ENCODE data around the gene DDN.

DNA sequence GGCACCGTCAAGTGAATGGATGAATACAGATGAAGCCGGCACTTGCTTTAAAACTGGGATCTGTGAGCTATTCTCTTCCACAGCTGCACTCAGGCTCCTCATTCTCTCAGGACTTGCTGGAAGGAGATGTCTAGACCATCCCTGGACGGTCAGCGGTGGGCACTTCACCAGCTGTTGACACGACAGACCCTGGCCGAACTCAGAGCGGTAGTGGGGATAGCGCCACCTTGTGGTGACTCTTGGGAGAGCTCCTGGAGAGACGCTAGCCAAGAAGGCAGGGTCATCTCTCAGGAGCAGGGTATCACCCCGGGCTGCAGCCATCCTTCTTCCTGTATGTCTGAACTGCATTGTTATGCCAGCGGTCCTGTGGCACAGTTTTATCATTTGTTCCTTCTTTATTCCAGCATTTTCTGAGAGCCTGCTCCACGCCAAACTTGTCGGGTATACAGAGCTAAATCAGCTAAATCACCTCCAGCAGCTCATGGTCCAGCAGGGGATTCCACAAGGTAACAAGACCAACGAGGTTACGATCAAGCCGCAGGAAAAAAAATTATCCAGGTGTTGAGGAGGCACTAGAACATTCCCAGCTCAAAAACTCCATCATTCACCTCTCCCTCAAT, 11.0 kb downstream of the DDN start:
- TF ChIP-seq POLR2A (IDR thresholded peaks at IDR 0.05; ENCODE audit: low read depth, low read length) (no peak), ESRRA (IDR thresholded peaks at IDR 0.05; ENCODE audit: low read length) (no peak), YY1 (IDR thresholded peaks at IDR 0.05; ENCODE audit: low read depth, low read length) (no peak), CREB1 (IDR thresholded peaks at IDR 0.05; ENCODE audit: low read depth) (no peak), FOXM1 (IDR thresholded peaks at IDR 0.05; ENCODE audit: low read depth, low read length) (no peak)
- TF ChIP-seq, protein P1, sequence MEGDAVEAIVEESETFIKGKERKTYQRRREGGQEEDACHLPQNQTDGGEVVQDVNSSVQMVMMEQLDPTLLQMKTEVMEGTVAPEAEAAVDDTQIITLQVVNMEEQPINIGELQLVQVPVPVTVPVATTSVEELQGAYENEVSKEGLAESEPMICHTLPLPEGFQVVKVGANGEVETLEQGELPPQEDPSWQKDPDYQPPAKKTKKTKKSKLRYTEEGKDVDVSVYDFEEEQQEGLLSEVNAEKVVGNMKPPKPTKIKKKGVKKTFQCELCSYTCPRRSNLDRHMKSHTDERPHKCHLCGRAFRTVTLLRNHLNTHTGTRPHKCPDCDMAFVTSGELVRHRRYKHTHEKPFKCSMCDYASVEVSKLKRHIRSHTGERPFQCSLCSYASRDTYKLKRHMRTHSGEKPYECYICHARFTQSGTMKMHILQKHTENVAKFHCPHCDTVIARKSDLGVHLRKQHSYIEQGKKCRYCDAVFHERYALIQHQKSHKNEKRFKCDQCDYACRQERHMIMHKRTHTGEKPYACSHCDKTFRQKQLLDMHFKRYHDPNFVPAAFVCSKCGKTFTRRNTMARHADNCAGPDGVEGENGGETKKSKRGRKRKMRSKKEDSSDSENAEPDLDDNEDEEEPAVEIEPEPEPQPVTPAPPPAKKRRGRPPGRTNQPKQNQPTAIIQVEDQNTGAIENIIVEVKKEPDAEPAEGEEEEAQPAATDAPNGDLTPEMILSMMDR (IDR thresholded peaks at IDR 0.05 in 2 of 3, conservative IDR thresholded peaks at IDR 0.05 in 1 of 3; ENCODE audit: control insufficient read depth in 2 of 3, extremely low read depth in 1 of 3, insufficient read depth in 1 of 3, low read depth in 3 of 3, low read length in 3 of 3) = peak; percentile 83 to 92 (median 88)
- TF ChIP-seq, protein P2, sequence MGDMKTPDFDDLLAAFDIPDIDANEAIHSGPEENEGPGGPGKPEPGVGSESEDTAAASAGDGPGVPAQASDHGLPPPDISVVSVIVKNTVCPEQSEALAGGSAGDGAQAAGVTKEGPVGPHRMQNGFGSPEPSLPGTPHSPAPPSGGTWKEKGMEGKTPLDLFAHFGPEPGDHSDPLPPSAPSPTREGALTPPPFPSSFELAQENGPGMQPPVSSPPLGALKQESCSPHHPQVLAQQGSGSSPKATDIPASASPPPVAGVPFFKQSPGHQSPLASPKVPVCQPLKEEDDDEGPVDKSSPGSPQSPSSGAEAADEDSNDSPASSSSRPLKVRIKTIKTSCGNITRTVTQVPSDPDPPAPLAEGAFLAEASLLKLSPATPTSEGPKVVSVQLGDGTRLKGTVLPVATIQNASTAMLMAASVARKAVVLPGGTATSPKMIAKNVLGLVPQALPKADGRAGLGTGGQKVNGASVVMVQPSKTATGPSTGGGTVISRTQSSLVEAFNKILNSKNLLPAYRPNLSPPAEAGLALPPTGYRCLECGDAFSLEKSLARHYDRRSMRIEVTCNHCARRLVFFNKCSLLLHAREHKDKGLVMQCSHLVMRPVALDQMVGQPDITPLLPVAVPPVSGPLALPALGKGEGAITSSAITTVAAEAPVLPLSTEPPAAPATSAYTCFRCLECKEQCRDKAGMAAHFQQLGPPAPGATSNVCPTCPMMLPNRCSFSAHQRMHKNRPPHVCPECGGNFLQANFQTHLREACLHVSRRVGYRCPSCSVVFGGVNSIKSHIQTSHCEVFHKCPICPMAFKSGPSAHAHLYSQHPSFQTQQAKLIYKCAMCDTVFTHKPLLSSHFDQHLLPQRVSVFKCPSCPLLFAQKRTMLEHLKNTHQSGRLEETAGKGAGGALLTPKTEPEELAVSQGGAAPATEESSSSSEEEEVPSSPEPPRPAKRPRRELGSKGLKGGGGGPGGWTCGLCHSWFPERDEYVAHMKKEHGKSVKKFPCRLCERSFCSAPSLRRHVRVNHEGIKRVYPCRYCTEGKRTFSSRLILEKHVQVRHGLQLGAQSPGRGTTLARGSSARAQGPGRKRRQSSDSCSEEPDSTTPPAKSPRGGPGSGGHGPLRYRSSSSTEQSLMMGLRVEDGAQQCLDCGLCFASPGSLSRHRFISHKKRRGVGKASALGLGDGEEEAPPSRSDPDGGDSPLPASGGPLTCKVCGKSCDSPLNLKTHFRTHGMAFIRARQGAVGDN (IDR thresholded peaks at IDR 0.05) = no peak
- TF ChIP-seq, protein P3, sequence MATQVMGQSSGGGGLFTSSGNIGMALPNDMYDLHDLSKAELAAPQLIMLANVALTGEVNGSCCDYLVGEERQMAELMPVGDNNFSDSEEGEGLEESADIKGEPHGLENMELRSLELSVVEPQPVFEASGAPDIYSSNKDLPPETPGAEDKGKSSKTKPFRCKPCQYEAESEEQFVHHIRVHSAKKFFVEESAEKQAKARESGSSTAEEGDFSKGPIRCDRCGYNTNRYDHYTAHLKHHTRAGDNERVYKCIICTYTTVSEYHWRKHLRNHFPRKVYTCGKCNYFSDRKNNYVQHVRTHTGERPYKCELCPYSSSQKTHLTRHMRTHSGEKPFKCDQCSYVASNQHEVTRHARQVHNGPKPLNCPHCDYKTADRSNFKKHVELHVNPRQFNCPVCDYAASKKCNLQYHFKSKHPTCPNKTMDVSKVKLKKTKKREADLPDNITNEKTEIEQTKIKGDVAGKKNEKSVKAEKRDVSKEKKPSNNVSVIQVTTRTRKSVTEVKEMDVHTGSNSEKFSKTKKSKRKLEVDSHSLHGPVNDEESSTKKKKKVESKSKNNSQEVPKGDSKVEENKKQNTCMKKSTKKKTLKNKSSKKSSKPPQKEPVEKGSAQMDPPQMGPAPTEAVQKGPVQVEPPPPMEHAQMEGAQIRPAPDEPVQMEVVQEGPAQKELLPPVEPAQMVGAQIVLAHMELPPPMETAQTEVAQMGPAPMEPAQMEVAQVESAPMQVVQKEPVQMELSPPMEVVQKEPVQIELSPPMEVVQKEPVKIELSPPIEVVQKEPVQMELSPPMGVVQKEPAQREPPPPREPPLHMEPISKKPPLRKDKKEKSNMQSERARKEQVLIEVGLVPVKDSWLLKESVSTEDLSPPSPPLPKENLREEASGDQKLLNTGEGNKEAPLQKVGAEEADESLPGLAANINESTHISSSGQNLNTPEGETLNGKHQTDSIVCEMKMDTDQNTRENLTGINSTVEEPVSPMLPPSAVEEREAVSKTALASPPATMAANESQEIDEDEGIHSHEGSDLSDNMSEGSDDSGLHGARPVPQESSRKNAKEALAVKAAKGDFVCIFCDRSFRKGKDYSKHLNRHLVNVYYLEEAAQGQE (IDR thresholded peaks at IDR 0.05; ENCODE audit: low read depth, low read length) = no peak

Data from GM12878 (cell line).